IPS-15b (cell line): ENCODE measurements around the gene STK4.

Experiments
- H3K27me3 ChIP-seq: one replicate; pipeline ENCODE4 v1.6.1; 2013; ENCODE audit warnings: low read length; ENCODE audit not compliant: control insufficient read depth, insufficient read depth
- H3K36me3 ChIP-seq: one replicate; pipeline ENCODE4 v1.6.1; 2013; ENCODE audit warnings: low read length; ENCODE audit not compliant: control insufficient read depth, insufficient read depth
- H3K4me1 ChIP-seq: one replicate; pipeline ENCODE4 v1.6.1; 2013; ENCODE audit warnings: mild to moderate bottlenecking, low read length; ENCODE audit not compliant: control insufficient read depth, insufficient read depth
- H3K4me3 ChIP-seq: one replicate; pipeline ENCODE4 v1.5.1; 2013; ENCODE audit warnings: low read depth, low read length
- H3K9ac ChIP-seq: one replicate; pipeline ENCODE4 v1.6.1; 2013; ENCODE audit warnings: low read depth, mild to moderate bottlenecking, low read length
- H3K9me3 ChIP-seq: one replicate; pipeline ENCODE4 v1.6.1; 2013; ENCODE audit warnings: mild to moderate bottlenecking, low read length; ENCODE audit not compliant: control insufficient read depth, insufficient read depth

Gene STK4

DNA sequence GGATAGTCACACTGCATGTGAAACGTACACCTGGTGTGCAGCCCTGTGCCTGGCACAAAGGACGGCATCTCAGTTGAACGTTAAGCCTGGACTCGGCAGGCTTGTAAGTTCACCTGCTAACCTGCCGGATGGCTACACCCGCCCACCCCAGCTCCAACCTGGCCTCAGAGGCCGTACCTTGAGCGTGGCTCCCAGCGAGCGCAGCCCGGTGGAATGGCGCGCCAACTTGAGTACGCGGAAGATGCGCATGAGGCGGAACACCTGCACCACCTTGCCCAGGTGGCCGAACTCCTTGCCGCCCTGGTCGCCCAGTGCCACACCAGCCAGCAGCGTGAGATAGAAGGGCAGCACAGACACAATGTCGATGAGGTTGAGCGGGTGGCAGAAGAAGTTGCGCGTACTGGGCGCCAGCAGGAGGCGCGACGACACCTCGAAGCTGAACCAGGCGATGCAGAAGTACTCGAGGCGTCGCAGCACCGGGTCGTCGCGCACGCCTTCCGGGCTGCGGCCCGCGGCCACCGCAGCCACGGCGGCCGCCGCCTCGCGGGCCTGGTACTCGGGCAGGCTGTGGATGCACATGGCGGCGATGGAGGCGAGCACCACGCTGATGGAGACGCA, 131.3 kb downstream of the STK4 start:
- Histone ChIP-seq H3K4me1 (peaks cover 4% of the 10 kb centered on the region), H3K9me3 (no peaks in the 10 kb centered on the region), H3K4me3 (peak overlapping the region; percentile 26), H3K36me3 (no peaks in the 10 kb centered on the region), H3K9ac (no peak overlapping the region), H3K27me3 (peaks cover 49% of the 10 kb centered on the region)

- H3K4me1 ChIP-seq: peaks cover 4% of the 10 kb centered on the region
- peak overlapping the region; percentile 26 for H3K4me3 ChIP-seq
- no peak overlapping the region for H3K9ac ChIP-seq
- no peaks in the 10 kb centered on the region for H3K36me3 ChIP-seq
- no peaks in the 10 kb centered on the region for H3K9me3 ChIP-seq
- H3K27me3 ChIP-seq: peaks cover 49% of the 10 kb centered on the region
Measured at GRCh38 chr20:45098103-45098773, 131.9 kb downstream of the STK4 start.

GRCh38 chr20:45100563-45101245, 134.4 kb downstream of the STK4 start, which contains the start of gene KCNS1:
TSS of gene KCNS1 (minus strand) at chr20:45101127. CDS start at chr20:45099236, 1,891 bp downstream.
- peaks cover 4% of the 10 kb centered on the region for H3K4me1 ChIP-seq
- peaks cover 49% of the 10 kb centered on the region for H3K27me3 ChIP-seq
- H3K9me3 ChIP-seq: no peaks in the 10 kb centered on the region
- H3K4me3 ChIP-seq: peak within 1 kb of the TSS; percentile 30
- no peak within 1 kb of the TSS for H3K9ac ChIP-seq
- H3K36me3 ChIP-seq: no peaks in the 10 kb centered on the region

GRCh38 chr20:45101333-45101850, 135.1 kb downstream of the STK4 start:
- Histone ChIP-seq H3K4me3 (peak overlapping the region; percentile 6), H3K36me3 (no peaks in the 10 kb centered on the region), H3K4me1 (peaks cover 4% of the 10 kb centered on the region), H3K9ac (no peak overlapping the region), H3K9me3 (no peaks in the 10 kb centered on the region), H3K27me3 (peaks cover 46% of the 10 kb centered on the region)

DNA sequence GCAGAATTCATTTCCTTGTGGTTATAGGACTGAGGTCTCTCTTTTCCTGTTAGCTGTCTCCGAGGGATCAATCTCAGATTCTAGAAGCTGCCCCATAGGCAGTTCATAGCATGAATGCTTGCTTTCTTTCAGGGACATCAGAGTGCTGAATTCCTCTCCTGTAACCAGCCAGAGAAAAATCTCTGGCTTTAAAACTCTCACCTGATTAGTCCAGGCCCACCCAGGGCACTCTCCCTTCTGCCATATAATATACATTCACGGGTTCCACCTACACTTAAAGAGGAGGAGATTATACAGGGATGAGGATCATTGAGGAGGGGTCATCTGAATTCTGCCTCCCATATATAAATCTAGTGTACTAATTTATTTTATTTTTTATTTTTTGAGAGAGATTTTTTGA, 136.8 kb downstream of the STK4 start:
- H3K9me3 ChIP-seq: no peaks in the 10 kb centered on the region

GRCh38 chr20:45104786-45105185, 138.5 kb downstream of the STK4 start:
- Histone ChIP-seq H3K9me3 (no peaks in the 10 kb centered on the region), H3K4me1 (peaks cover 4% of the 10 kb centered on the region), H3K36me3 (no peaks in the 10 kb centered on the region), H3K9ac (no peak overlapping the region), H3K4me3 (no peak overlapping the region), H3K27me3 (peaks cover 17% of the 10 kb centered on the region)

More for the DNA sequence above, 136.8 kb downstream of the STK4 start:
- Histone ChIP-seq H3K36me3 (no peaks in the 10 kb centered on the region), H3K9ac (no peak overlapping the region), H3K4me3 (no peak overlapping the region), H3K4me1 (peaks cover 4% of the 10 kb centered on the region), H3K27me3 (peaks cover 32% of the 10 kb centered on the region)

GRCh38 chr20:45105317-45105716, 139.0 kb downstream of the STK4 start:
- H3K4me1 ChIP-seq: peaks cover 4% of the 10 kb centered on the region
- H3K4me3 ChIP-seq: no peak overlapping the region
- no peak overlapping the region for H3K9ac ChIP-seq
- H3K27me3 ChIP-seq: peaks cover 12% of the 10 kb centered on the region
- no peaks in the 10 kb centered on the region for H3K9me3 ChIP-seq
- no peaks in the 10 kb centered on the region for H3K36me3 ChIP-seq

GRCh38 chr20:45109634-45110033, 143.3 kb downstream of the STK4 start:
- Histone ChIP-seq H3K4me1 (no peaks in the 10 kb centered on the region), H3K9ac (no peak overlapping the region), H3K27me3 (no peaks in the 10 kb centered on the region), H3K4me3 (no peak overlapping the region), H3K9me3 (no peaks in the 10 kb centered on the region), H3K36me3 (no peaks in the 10 kb centered on the region)

DNA sequence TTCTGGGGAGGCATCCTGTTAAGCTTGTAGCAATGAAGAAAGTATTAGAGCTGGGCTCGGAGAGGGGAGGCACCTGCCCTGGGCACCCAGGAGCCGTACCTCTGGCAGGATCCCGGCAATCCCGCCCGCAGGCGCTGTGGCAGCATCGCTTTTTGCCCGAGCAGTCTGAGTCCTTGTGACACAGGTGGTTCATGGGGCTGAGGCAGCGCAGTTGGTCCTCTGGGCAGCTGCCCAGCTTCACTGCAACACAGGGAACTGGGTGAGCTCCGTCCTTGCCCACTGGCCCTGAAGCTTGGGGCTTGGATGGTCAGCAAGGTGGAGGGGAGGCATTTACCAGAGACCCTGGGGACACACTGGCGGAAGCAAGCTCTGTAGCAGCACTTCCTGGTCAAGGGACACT, 144.0 kb downstream of the STK4 start:
- Histone ChIP-seq H3K4me3 (no peak overlapping the region), H3K27me3 (no peaks in the 10 kb centered on the region), H3K9me3 (no peaks in the 10 kb centered on the region), H3K9ac (no peak overlapping the region), H3K4me1 (no peaks in the 10 kb centered on the region), H3K36me3 (no peaks in the 10 kb centered on the region)

GRCh38 chr20:45111285-45111684, 145.0 kb downstream of the STK4 start:
- Histone ChIP-seq H3K36me3 (no peaks in the 10 kb centered on the region), H3K9ac (no peak overlapping the region), H3K27me3 (no peaks in the 10 kb centered on the region), H3K4me3 (no peak overlapping the region), H3K9me3 (no peaks in the 10 kb centered on the region), H3K4me1 (no peaks in the 10 kb centered on the region)

DNA sequence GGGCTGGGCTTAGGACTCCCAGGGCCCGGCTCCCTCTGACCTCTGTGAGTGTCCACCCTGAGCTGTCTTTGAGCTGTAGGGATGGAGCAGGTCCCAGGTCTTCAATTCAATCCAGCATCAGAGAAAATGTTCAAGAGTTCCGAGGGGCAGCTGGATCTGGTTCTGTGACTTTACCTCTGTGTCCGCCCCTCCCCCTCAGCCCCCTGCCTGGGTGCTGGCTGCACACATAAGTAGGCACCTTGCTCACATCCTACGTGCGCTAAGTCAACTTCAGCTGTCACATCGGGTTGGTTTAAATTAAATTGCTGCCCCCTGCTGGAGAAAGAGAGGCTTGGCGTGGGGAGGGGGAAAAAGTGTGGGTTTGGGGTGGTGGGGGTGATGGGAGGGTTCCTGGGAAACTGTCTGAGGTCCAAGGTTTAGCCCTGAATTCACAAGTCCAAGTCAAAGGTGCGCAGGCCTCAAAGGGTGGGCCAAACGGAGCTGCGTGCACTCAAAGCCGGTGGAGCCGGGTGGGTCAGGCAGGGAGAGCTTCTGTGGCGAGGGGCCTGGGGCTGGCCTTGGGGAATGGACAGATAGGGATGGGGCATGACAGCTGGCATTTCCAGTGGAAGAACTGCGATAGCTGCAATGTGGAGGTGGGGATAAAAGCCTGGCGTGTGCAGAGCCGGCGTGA, 145.6 kb downstream of the STK4 start:
- Histone ChIP-seq H3K4me1 (no peaks in the 10 kb centered on the region), H3K27me3 (no peaks in the 10 kb centered on the region), H3K9me3 (no peaks in the 10 kb centered on the region), H3K36me3 (no peaks in the 10 kb centered on the region), H3K4me3 (no peak overlapping the region), H3K9ac (no peak overlapping the region)
